Measurements from ENCODE around the gene SUPV3L1. TPM values are rescaled to one million over a fixed set of nuclear protein-coding genes. Genes with fewer than 3 reads are reported as not detected.
"Not testable (repeated sequence)": the region's sequence is repeated elsewhere in the genome, so short reads cannot be mapped to it uniquely, and the experiment has no call there.

The SUPV3L1 gene
- total RNA-seq: 25.0 TPM
- polyA plus RNA-seq (ENCODE audit: insufficient read depth in 1 of 8, insufficient read length in 8 of 8, low replicate concordance in 1 of 8): 10 to 100 TPM; 22.3 to 30.2 (median 25.1) TPM
- long read RNA-seq, donor 1, partial matches to known transcripts: 0 of 2 reads
- long read RNA-seq, donor 1, other reads (novel, unspliced or antisense): 0 of 2 reads
- long read RNA-seq, donor 2: 0 reads
- long read RNA-seq, donor 3, transcript SUPV3L1-201 (15 exons, 2,484 nt): major isoform, 5 of 7 reads
- long read RNA-seq, donor 3, partial matches to known transcripts: 0 of 7 reads
- long read RNA-seq, donor 3, other reads (novel, unspliced or antisense): 0 of 7 reads
- long read RNA-seq, donor 4, transcript SUPV3L1-201 (15 exons, 2,484 nt): major isoform, 5 of 5 reads
- long read RNA-seq, donor 4, partial matches to known transcripts: 0 of 5 reads
- long read RNA-seq, donor 4, other reads (novel, unspliced or antisense): 0 of 5 reads
- long read RNA-seq, donor 5, partial matches to known transcripts: 0 of 5 reads
- long read RNA-seq, donor 5, other reads (novel, unspliced or antisense): 0 of 5 reads
- long read RNA-seq, donor 6, transcript SUPV3L1-201 (15 exons, 2,484 nt): major isoform, 6 of 12 reads
- long read RNA-seq, donor 6, partial matches to known transcripts: 5 of 12 reads
- long read RNA-seq, donor 6, other reads (novel, unspliced or antisense): 0 of 12 reads
- long read RNA-seq, donor 7, partial matches to known transcripts: 0 of 3 reads
- long read RNA-seq, donor 7, other reads (novel, unspliced or antisense): 0 of 3 reads
- long read RNA-seq, donor 8, partial matches to known transcripts: 0 of 1 reads
- long read RNA-seq, donor 8, other reads (novel, unspliced or antisense): 0 of 1 reads
- long read RNA-seq, donor 9, transcript SUPV3L1-201 (15 exons, 2,484 nt): major isoform, 8 of 8 reads
- long read RNA-seq, donor 9, partial matches to known transcripts: 0 of 8 reads
- long read RNA-seq, donor 9, other reads (novel, unspliced or antisense): 0 of 8 reads
- long read RNA-seq, donor 10, partial matches to known transcripts: 0 of 4 reads
- long read RNA-seq, donor 10, other reads (novel, unspliced or antisense): 0 of 4 reads
- long read RNA-seq, donor 11, partial matches to known transcripts: 0 of 1 reads
- long read RNA-seq, donor 11, other reads (novel, unspliced or antisense): 0 of 1 reads

DNA sequence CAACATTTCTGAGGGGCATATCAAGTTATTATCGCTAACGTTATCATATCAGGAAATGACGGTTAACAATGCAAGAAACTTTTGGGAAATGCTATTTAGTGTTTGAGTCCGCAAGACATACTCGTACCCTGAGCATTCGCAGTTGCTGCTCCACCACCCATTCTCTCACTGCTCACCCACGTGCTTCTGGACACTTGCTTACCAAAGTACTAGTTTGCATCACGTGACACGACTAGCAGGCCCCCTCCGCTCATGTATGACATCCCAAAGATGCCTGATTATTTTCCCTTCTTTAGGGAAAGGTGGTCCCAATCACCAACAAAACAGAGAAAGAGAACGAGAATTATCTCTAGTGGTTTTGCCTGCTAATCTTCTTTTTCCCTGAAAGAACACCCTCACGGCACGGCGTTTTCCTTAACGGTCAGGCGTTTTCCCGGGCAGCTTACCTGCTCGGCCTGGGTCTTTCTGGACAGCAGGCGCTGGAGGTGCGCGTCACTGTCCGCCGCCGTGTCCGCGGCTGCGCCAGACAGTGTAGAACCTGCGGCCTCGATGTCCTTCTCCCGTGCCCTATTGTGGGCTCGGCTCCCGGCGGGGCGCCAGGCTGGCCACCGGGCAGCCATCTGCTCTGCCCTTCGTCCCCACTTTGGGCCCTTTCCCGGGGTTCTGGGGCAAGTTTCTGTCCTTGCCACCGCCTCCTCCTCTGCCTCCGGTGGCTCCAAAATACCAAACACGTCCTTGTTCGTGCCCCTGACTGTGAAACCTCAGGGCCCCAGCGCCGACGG lies at the start of gene SUPV3L1:
Gene SUPV3L1 (plus strand): TSS at position 492 of the 782 bp plus-strand sequence. CDS start 58 bp downstream, at position 550.
- under 1% methylated on average over 35 of the region's 44 CpGs for WGBS (ENCODE audit: insufficient coverage)
- H3K4me3 ChIP-seq (ENCODE audit: low read length): peak within 1 kb of the TSS; percentile 97
- peak within 1 kb of the TSS; percentile 95 for H3K27ac ChIP-seq (ENCODE audit: low read length)
- DNase-seq: peak; percentile 99
- peaks cover 7% of the 10 kb centered on the region for H3K36me3 ChIP-seq (ENCODE audit: control insufficient read depth, insufficient read depth, low read length)
- no peaks in the 10 kb centered on the region for H3K27me3 ChIP-seq (ENCODE audit: control insufficient read depth, insufficient read depth, low read length)
- H3K4me1 ChIP-seq (ENCODE audit: control insufficient read depth, insufficient read depth, low read length): peaks cover 11% of the 10 kb centered on the region
- H3K9me3 ChIP-seq (replicated peaks; ENCODE audit: control insufficient read depth, low read depth, low read length): no peaks in the 10 kb centered on the region

- no peak overlapping the region for H3K27ac ChIP-seq (ENCODE audit: low read length)
- peaks cover under 1% of the 10 kb centered on the region for H3K4me1 ChIP-seq (ENCODE audit: control insufficient read depth, insufficient read depth, low read length)
- DNase-seq: no peak
- H3K9me3 ChIP-seq (replicated peaks; ENCODE audit: control insufficient read depth, low read depth, low read length): no peaks in the 10 kb centered on the region
- H3K27me3 ChIP-seq (ENCODE audit: control insufficient read depth, insufficient read depth, low read length): no peaks in the 10 kb centered on the region
- H3K4me3 ChIP-seq (ENCODE audit: low read length): no peak overlapping the region
- peaks cover 4% of the 10 kb centered on the region for H3K36me3 ChIP-seq (ENCODE audit: control insufficient read depth, insufficient read depth, low read length)
- WGBS (ENCODE audit: insufficient coverage): no CpG with 5 or more reads among the region's 2 CpGs
These were observed 49.8 kb upstream of the SUPV3L1 start for GRCh38 chr10:69130251-69130650.

GRCh38 chr10:69139961-69140360 lies 40.1 kb upstream of the SUPV3L1 start:
- DNase-seq: no peak
- WGBS (ENCODE audit: insufficient coverage): no CpG with 5 or more reads among the region's 2 CpGs
- Histone ChIP-seq H3K4me1 (ENCODE audit: control insufficient read depth, insufficient read depth, low read length) (no peaks in the 10 kb centered on the region), H3K4me3 (ENCODE audit: low read length) (no peak overlapping the region), H3K9me3 (replicated peaks; ENCODE audit: control insufficient read depth, low read depth, low read length) (no peaks in the 10 kb centered on the region), H3K36me3 (ENCODE audit: control insufficient read depth, insufficient read depth, low read length) (peaks cover 3% of the 10 kb centered on the region), H3K27ac (ENCODE audit: low read length) (no peak overlapping the region), H3K27me3 (ENCODE audit: control insufficient read depth, insufficient read depth, low read length) (no peaks in the 10 kb centered on the region)

DNA sequence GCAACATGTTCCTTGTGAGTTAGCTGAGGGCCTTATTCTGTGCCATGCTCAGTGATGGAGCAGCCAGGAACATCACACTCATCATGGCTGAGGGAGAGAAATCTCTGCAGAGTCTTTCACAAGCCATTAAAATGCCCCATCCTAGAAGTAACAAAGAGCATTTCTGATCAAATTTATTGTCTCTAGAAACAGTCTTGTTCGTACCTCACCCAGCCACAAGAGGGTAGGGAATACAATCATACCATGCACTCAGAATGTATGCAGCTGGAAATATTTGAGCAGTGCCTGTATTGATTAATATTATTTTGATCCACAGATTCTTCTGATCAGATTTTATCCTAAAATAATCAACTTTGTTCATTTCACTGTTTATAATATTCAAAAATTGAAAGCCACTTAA lies 38.7 kb upstream of the SUPV3L1 start:
- no peaks in the 10 kb centered on the region for H3K27me3 ChIP-seq (ENCODE audit: control insufficient read depth, insufficient read depth, low read length)
- H3K4me1 ChIP-seq (ENCODE audit: control insufficient read depth, insufficient read depth, low read length): no peaks in the 10 kb centered on the region
- no CpG with 5 or more reads among the region's 1 CpG for WGBS (ENCODE audit: insufficient coverage)
- no peak for DNase-seq
- H3K36me3 ChIP-seq (ENCODE audit: control insufficient read depth, insufficient read depth, low read length): peaks cover 3% of the 10 kb centered on the region
- no peak overlapping the region for H3K27ac ChIP-seq (ENCODE audit: low read length)
- H3K4me3 ChIP-seq (ENCODE audit: low read length): no peak overlapping the region
- H3K9me3 ChIP-seq (replicated peaks; ENCODE audit: control insufficient read depth, low read depth, low read length): no peaks in the 10 kb centered on the region

DNA sequence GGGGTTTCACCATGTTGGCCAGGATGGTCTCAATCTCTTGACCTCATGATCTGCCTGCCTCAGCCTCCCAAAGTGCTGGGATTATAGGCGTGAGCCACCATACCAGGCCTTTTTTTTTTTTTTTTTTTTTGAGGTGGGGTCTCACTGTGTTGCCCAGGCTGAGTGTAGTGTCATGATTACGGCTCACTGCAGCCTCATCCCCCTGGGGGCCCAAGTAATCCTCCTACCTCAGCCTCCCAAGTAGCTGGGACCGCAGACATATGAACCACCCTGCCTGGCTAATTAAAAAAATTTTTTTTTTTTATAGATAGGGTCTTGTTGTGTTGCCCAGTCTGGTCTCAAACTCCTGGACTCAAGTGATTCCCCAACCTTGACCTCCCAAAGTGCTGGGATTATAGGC lies 38.0 kb upstream of the SUPV3L1 start:
- not testable (repeated sequence) for H3K27ac ChIP-seq (ENCODE audit: low read length); DNase-seq; H3K9me3 ChIP-seq (replicated peaks; ENCODE audit: control insufficient read depth, low read depth, low read length); H3K4me1 ChIP-seq (ENCODE audit: control insufficient read depth, insufficient read depth, low read length); H3K36me3 ChIP-seq (ENCODE audit: control insufficient read depth, insufficient read depth, low read length); H3K27me3 ChIP-seq (ENCODE audit: control insufficient read depth, insufficient read depth, low read length); H3K4me3 ChIP-seq (ENCODE audit: low read length)
- WGBS (ENCODE audit: insufficient coverage): no CpG with 5 or more reads among the region's 3 CpGs

- H3K36me3 ChIP-seq (ENCODE audit: control insufficient read depth, insufficient read depth, low read length): no peaks in the 10 kb centered on the region
- H3K4me1 ChIP-seq (ENCODE audit: control insufficient read depth, insufficient read depth, low read length): no peaks in the 10 kb centered on the region
- no peak overlapping the region for H3K4me3 ChIP-seq (ENCODE audit: low read length)
- no peaks in the 10 kb centered on the region for H3K9me3 ChIP-seq (replicated peaks; ENCODE audit: control insufficient read depth, low read depth, low read length)
- no peaks in the 10 kb centered on the region for H3K27me3 ChIP-seq (ENCODE audit: control insufficient read depth, insufficient read depth, low read length)
- no peak for DNase-seq
- no CpG with 5 or more reads among the region's 3 CpGs for WGBS (ENCODE audit: insufficient coverage)
- H3K27ac ChIP-seq (ENCODE audit: low read length): no peak overlapping the region
These were observed 37.1 kb upstream of the SUPV3L1 start for GRCh38 chr10:69142983-69143382.

GRCh38 chr10:69145329-69145728 lies 34.7 kb upstream of the SUPV3L1 start:
- WGBS (ENCODE audit: insufficient coverage): no CpG with 5 or more reads among the region's 1 CpG
- Histone ChIP-seq H3K4me3 (ENCODE audit: low read length) (no peak overlapping the region), H3K9me3 (replicated peaks; ENCODE audit: control insufficient read depth, low read depth, low read length) (no peaks in the 10 kb centered on the region), H3K36me3 (ENCODE audit: control insufficient read depth, insufficient read depth, low read length) (no peaks in the 10 kb centered on the region), H3K27me3 (ENCODE audit: control insufficient read depth, insufficient read depth, low read length) (no peaks in the 10 kb centered on the region), H3K27ac (ENCODE audit: low read length) (no peak overlapping the region), H3K4me1 (ENCODE audit: control insufficient read depth, insufficient read depth, low read length) (no peaks in the 10 kb centered on the region)
- no peak for DNase-seq

DNA sequence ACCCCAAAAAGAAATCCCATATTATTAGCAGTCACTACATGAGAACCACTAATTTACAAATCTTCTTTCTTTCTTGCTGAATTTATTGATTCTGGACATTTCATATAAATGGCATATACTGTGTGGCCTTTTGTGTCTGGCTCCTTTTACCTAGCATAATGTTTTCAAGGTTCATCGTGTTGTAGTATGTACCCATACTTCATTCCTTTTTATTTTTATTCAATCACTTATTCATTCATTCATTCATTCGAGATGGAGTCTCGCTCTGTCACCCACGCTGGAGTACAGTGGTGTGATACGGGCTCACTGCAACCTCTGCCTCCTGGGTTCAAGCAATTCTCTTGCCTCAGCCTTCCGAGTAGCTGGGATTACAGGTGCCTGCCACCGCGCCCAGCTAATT lies 34.2 kb upstream of the SUPV3L1 start:
- Histone ChIP-seq H3K9me3 (replicated peaks; ENCODE audit: control insufficient read depth, low read depth, low read length) (no peaks in the 10 kb centered on the region), H3K4me3 (ENCODE audit: low read length) (no peak overlapping the region), H3K27ac (ENCODE audit: low read length) (no peak overlapping the region), H3K36me3 (ENCODE audit: control insufficient read depth, insufficient read depth, low read length) (no peaks in the 10 kb centered on the region), H3K4me1 (ENCODE audit: control insufficient read depth, insufficient read depth, low read length) (no peaks in the 10 kb centered on the region), H3K27me3 (ENCODE audit: control insufficient read depth, insufficient read depth, low read length) (no peaks in the 10 kb centered on the region)
- WGBS (ENCODE audit: insufficient coverage): 95% methylated on average over 8 of the region's 8 CpGs
- DNase-seq: no peak

GRCh38 chr10:69146759-69147158 lies 33.3 kb upstream of the SUPV3L1 start:
- Histone ChIP-seq H3K27ac (ENCODE audit: low read length) (no peak overlapping the region), H3K36me3 (ENCODE audit: control insufficient read depth, insufficient read depth, low read length) (no peaks in the 10 kb centered on the region), H3K4me1 (ENCODE audit: control insufficient read depth, insufficient read depth, low read length) (no peaks in the 10 kb centered on the region), H3K27me3 (ENCODE audit: control insufficient read depth, insufficient read depth, low read length) (no peaks in the 10 kb centered on the region), H3K9me3 (replicated peaks; ENCODE audit: control insufficient read depth, low read depth, low read length) (no peaks in the 10 kb centered on the region), H3K4me3 (ENCODE audit: low read length) (no peak overlapping the region)
- no CpG with 5 or more reads among the region's 2 CpGs for WGBS (ENCODE audit: insufficient coverage)
- peak; percentile 15 for DNase-seq
